HCT116 (cell line): ENCODE measurements around the gene GSTO2. TPM values are rescaled to one million over a fixed set of nuclear protein-coding genes. Genes with fewer than 3 reads are reported as not detected.

Experiments used
- ATAC-seq: fragments of 200-7000 bp; cut with Tn5 transposase; 2 replicates; pipeline ENCODE4 v1.9.1; 2020; ENCODE audit warnings: mild to moderate bottlenecking, moderate library complexity
- BruUV-seq: library from RNA; stranded (reverse); fragments of 400-500 nt; replicated peaks from 2 replicates; lab custom pipeline; 2021; lab: Mats Ljungman, UMichigan
- CTCF ChIA-PET: fragments of 300-600 bp; sonication (Branson Sonifier 250); formaldehyde crosslinking; loops from one replicate; lab custom pipeline; 2021; ENCODE audit warnings: antibody characterized with exemption; lab: Charles Lee
- POLR2A ChIA-PET: fragments of 300-600, 350-600 bp; sonication (Branson Sonifier 250); formaldehyde crosslinking; loops from one replicate; lab custom pipeline; 2021; ENCODE audit warnings: antibody characterized with exemption; lab: Charles Lee
- RAD21 ChIA-PET, 2 experiments: fragments of 300-600 bp; sonication (Branson Sonifier 250); formaldehyde crosslinking; loops; one replicate each; lab custom pipeline; 2023; ENCODE audit warnings: low total read pairs in 2 of 2; ENCODE audit not compliant: uncharacterized antibody in 2 of 2, unreplicated experiment in 2 of 2, low non-redundant PET in 1 of 2; lab: Charles Lee
- DNase-seq: peaks from one replicate; pipeline ENCODE4 v3.0.0-alpha.2; 2010; ENCODE audit warnings: low read depth, low spot score
- H2AFZ ChIP-seq: fragments of 200-600 bp; shearing (Covaris generic), sonication (generic); 2 replicates; pipeline ENCODE4 v1.6.1; 2017; ENCODE audit warnings: low read depth, mixed run types, mixed read lengths, antibody characterized with exemption, low read length; ENCODE audit not compliant: poor library complexity, severe bottlenecking
- H3K27ac ChIP-seq: 2 replicates; pipeline ENCODE4 v1.5.1; 2012; ENCODE audit warnings: low read depth, low read length
- H3K27me3 ChIP-seq: fragments of 200-600 bp; sonication (generic); 2 replicates; pipeline ENCODE4 v1.6.1; 2016; ENCODE audit warnings: mixed run types, low read length, mixed read lengths; ENCODE audit not compliant: insufficient read depth
- H3K36me3 ChIP-seq, 2 experiments: fragments of 200-500 bp in 1 of 2; fragments of 200-600 bp in 1 of 2; sonication (Bioruptor generic) in 1 of 2; sonication (generic) in 1 of 2; 2 replicates each; pipeline versions ENCODE4 v1.5.1 to v1.6.1; 2014 to 2016; ENCODE audit warnings: low read length in 2 of 2, inconsistent platforms in 1 of 2, mixed read lengths in 1 of 2, mixed run types in 1 of 2; ENCODE audit not compliant: insufficient read depth in 2 of 2, control insufficient read depth in 1 of 2
- H3K4me1 ChIP-seq, 2 experiments: fragments of 200-600 bp in 1 of 2; sonication (generic) in 1 of 2; 2 replicates each; pipeline versions ENCODE4 v1.5.1 to v1.6.1; 2012 to 2017; ENCODE audit warnings: low read length in 2 of 2, inconsistent platforms in 1 of 2, mild to moderate bottlenecking in 1 of 2, mixed read lengths in 1 of 2, mixed run types in 1 of 2, moderate library complexity in 1 of 2; ENCODE audit not compliant: insufficient read depth in 2 of 2, control insufficient read depth in 1 of 2
- H3K4me2 ChIP-seq: fragments of 200-600 bp; sonication (generic); 2 replicates; pipeline ENCODE4 v1.6.1; 2017; ENCODE audit warnings: mixed run types, low read length, mixed read lengths
- H3K4me3 ChIP-seq, 2 experiments: fragments of 200-600 bp in 1 of 2; sonication (generic) in 1 of 2; replicated peaks in 1 of 2; 2 replicates each; pipeline ENCODE4 v1.5.1; 2011 to 2016; ENCODE audit warnings: low read length in 2 of 2, control low read depth in 1 of 2, low read depth in 1 of 2, mild to moderate bottlenecking in 1 of 2, mixed read lengths in 1 of 2, mixed run types in 1 of 2
- H3K79me2 ChIP-seq: fragments of 200-600 bp; sonication (generic); 2 replicates; pipeline ENCODE4 v1.6.1; 2017; ENCODE audit warnings: mild to moderate bottlenecking, mixed run types, low read length, moderate library complexity, mixed read lengths; ENCODE audit not compliant: insufficient read depth
- H3K9ac ChIP-seq: fragments of 200-600 bp; sonication (generic); 2 replicates; pipeline ENCODE4 v1.6.1; 2016; ENCODE audit warnings: low read length, mixed read lengths
- H3K9me2 ChIP-seq: fragments of 200-600 bp; sonication (generic), shearing (Covaris generic); 2 replicates; pipeline ENCODE4 v1.6.1; 2017; ENCODE audit warnings: mixed run types, mild to moderate bottlenecking, moderate library complexity; ENCODE audit not compliant: insufficient read depth
- H3K9me3 ChIP-seq, 2 experiments: fragments of 200-500 bp in 1 of 2; fragments of 200-600 bp in 1 of 2; sonication (Bioruptor generic) in 1 of 2; sonication (generic) in 1 of 2; 2 replicates each; pipeline ENCODE4 v1.6.1; 2014 to 2017; ENCODE audit warnings: low read length in 2 of 2, mixed read lengths in 2 of 2, inconsistent platforms in 1 of 2, low read depth in 1 of 2, mild to moderate bottlenecking in 1 of 2, mixed run types in 1 of 2, moderate library complexity in 1 of 2; ENCODE audit not compliant: control insufficient read depth in 1 of 2, insufficient read depth in 1 of 2
- H4K20me1 ChIP-seq: fragments of 200-600 bp; sonication (generic), shearing (Covaris generic); 2 replicates; pipeline ENCODE4 v1.6.1; 2017; ENCODE audit warnings: mixed run types, mild to moderate bottlenecking, moderate library complexity; ENCODE audit not compliant: insufficient read depth
- EZH2 ChIP-seq: fragments of 200-600 bp; sonication (generic); IDR thresholded peaks from 2 replicates; pipeline ENCODE4 v1.6.1; 2017; ENCODE audit warnings: antibody characterized with exemption, mixed run types
- EZH2phosphoT487 ChIP-seq: fragments of 200-600 bp; IDR thresholded peaks from 2 replicates; pipeline ENCODE4 v1.6.1; 2018; ENCODE audit warnings: antibody characterized with exemption, borderline replicate concordance
- JUND ChIP-seq: IDR thresholded peaks from 2 replicates; pipeline ENCODE4 v1.6.1; 2012
- POLR2A ChIP-seq: IDR thresholded peaks from 2 replicates; pipeline ENCODE4 v1.7.0; 2011; ENCODE audit warnings: borderline replicate concordance; ENCODE audit not compliant: insufficient read depth, insufficient read length; ENCODE audit errors: extremely low read depth
- RAD21 ChIP-seq: IDR thresholded peaks from 2 replicates; pipeline ENCODE4 v1.6.1; 2012; ENCODE audit warnings: low read depth, mild to moderate bottlenecking
- TCF7L2 ChIP-seq: IDR thresholded peaks from 2 replicates; pipeline ENCODE4 v1.7.0; 2011; ENCODE audit warnings: borderline replicate concordance, inconsistent platforms; ENCODE audit not compliant: insufficient read depth, insufficient read length; ENCODE audit errors: extremely low read depth
- ZFX ChIP-seq: fragments of 450-650 bp; IDR thresholded peaks from 2 replicates; pipeline ENCODE4 v1.6.1; 2017
- intact Hi-C: fragments of 100-400 bp; cut with micrococcal nuclease; formaldehyde crosslinking; loops from 2 replicates; pipeline ENCODE4 v1.10.0; 2022
- total RNA-seq: library from RNA; stranded (reverse); gene quantifications from one replicate; pipeline ENCODE4 v1.2.1, GENCODE V29; 2021; ENCODE audit not compliant: unreplicated experiment
- TF ChIP-seq, protein P1 (sequence below): IDR thresholded peaks from 2 replicates; pipeline ENCODE4 v1.6.1; 2012; ENCODE audit warnings: low read depth
- TF ChIP-seq, protein P2 (sequence below): IDR thresholded peaks from 2 replicates; pipeline ENCODE4 v1.6.1; 2012
- TF ChIP-seq, protein P3 (sequence below): IDR thresholded peaks from 2 replicates; pipeline ENCODE4 v1.6.1; 2012

The GSTO2 gene
- total RNA-seq, 1 experiment from 2014 or later, result 115 TPM

GRCh38 chr10:104293011-104293410, 24.0 kb downstream of the GSTO2 start:
- Histone ChIP-seq H3K4me1 (peaks cover 3 to 5% of the 10 kb centered on the region in 2 experiments; a peak in 3 of 4 replicates), H3K4me2 (no peak overlapping the region), H4K20me1 (peaks cover 11% of the 10 kb centered on the region; the same call in 1 of the 2 replicates), H3K27ac (no peak overlapping the region), H2AFZ (no peak overlapping the region), H3K27me3 (no peaks in the 10 kb centered on the region), H3K4me3 (no peak overlapping the region), H3K79me2 (peaks cover 41% of the 10 kb centered on the region), H3K9me2 (no peaks in the 10 kb centered on the region), H3K9ac (no peak overlapping the region), H3K36me3 (peaks cover 9 to 11% of the 10 kb centered on the region in 2 experiments; a peak in 3 of 4 replicates), H3K9me3 (no peaks in the 10 kb centered on the region)
- RAD21 ChIA-PET, result no interaction called here
- DNase-seq (no peak), ATAC-seq (no peak)
- POLR2A ChIA-PET, result no interaction called here
- no peak for TF ChIP-seq POLR2A
- no peak for TF ChIP-seq TCF7L2
- TF ChIP-seq, protein P1, sequence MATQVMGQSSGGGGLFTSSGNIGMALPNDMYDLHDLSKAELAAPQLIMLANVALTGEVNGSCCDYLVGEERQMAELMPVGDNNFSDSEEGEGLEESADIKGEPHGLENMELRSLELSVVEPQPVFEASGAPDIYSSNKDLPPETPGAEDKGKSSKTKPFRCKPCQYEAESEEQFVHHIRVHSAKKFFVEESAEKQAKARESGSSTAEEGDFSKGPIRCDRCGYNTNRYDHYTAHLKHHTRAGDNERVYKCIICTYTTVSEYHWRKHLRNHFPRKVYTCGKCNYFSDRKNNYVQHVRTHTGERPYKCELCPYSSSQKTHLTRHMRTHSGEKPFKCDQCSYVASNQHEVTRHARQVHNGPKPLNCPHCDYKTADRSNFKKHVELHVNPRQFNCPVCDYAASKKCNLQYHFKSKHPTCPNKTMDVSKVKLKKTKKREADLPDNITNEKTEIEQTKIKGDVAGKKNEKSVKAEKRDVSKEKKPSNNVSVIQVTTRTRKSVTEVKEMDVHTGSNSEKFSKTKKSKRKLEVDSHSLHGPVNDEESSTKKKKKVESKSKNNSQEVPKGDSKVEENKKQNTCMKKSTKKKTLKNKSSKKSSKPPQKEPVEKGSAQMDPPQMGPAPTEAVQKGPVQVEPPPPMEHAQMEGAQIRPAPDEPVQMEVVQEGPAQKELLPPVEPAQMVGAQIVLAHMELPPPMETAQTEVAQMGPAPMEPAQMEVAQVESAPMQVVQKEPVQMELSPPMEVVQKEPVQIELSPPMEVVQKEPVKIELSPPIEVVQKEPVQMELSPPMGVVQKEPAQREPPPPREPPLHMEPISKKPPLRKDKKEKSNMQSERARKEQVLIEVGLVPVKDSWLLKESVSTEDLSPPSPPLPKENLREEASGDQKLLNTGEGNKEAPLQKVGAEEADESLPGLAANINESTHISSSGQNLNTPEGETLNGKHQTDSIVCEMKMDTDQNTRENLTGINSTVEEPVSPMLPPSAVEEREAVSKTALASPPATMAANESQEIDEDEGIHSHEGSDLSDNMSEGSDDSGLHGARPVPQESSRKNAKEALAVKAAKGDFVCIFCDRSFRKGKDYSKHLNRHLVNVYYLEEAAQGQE, result no peak
- no peak for TF ChIP-seq ZFX
- TF ChIP-seq EZH2phosphoT487, result no peak
- TF ChIP-seq JUND, result no peak
- TF ChIP-seq, protein P2, sequence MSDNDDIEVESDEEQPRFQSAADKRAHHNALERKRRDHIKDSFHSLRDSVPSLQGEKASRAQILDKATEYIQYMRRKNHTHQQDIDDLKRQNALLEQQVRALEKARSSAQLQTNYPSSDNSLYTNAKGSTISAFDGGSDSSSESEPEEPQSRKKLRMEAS, result no peak
- no peak for TF ChIP-seq RAD21
- TF ChIP-seq, protein P3, sequence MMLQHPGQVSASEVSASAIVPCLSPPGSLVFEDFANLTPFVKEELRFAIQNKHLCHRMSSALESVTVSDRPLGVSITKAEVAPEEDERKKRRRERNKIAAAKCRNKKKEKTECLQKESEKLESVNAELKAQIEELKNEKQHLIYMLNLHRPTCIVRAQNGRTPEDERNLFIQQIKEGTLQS, result no peak
- no peak for TF ChIP-seq EZH2
- CTCF ChIA-PET, result interaction anchor here (0.7 to 9.9 kb wide), 9 partner anchors 10 to 262 kb away, joined by 3 to 96 read pairs (median 4); partner anchors contain the start of genes CFAP58 and ITPRIP
- intact Hi-C loops, result loop anchor here (5.0 kb wide), 1 partner anchor 329 kb away; no protein-coding TSS in a partner anchor
- BruUV-seq, result no TSS peak
